Activated naive CD8-positive, alpha-beta T cell treated with anti-CD3 and anti-CD28 coated beads, Interleukin-2, amount 10 ng/mL, durations not matched to agents 7 days and 5 days (primary cell): Measurements from ENCODE around the gene ZNF267. TPM values are rescaled to one million over a fixed set of nuclear protein-coding genes. Genes with fewer than 3 reads are reported as not detected.
"Not testable (repeated sequence)": the region's sequence is repeated elsewhere in the genome, so short reads cannot be mapped to it uniquely, and the experiment has no call there.

ENCODE experiments used
- ATAC-seq: fragments of 150-1000 bp; cut with Tn5 transposase; one replicate; pipeline ENCODE4 v1.10.0; 2021; ENCODE audit warnings: low read depth, moderate library complexity
- POLR2A ChIA-PET: fragments of 350-600 bp; sonication (Branson Sonifier 250); formaldehyde crosslinking; loops from one replicate; lab custom pipeline; 2021; ENCODE audit warnings: antibody characterized with exemption; lab: Charles Lee
- DNase-seq: peaks from one replicate; pipeline ENCODE4 v3.0.0; 2021
- H3K27ac Mint-ChIP-seq: one replicate; pipeline ENCODE4 v1.8.0; 2022; ENCODE audit warnings: mild to moderate bottlenecking, mixed read lengths
- H3K27me3 Mint-ChIP-seq: one replicate; pipeline ENCODE4 v1.8.0; 2022; ENCODE audit warnings: mild to moderate bottlenecking, moderate library complexity, mixed read lengths
- H3K36me3 Mint-ChIP-seq: one replicate; pipeline ENCODE4 v1.8.0; 2021; ENCODE audit warnings: mild to moderate bottlenecking, mixed read lengths
- H3K4me1 Mint-ChIP-seq: one replicate; pipeline ENCODE4 v1.8.0; 2021; ENCODE audit warnings: mixed read lengths
- H3K4me3 Mint-ChIP-seq: one replicate; pipeline ENCODE4 v1.8.0; 2022; ENCODE audit warnings: mild to moderate bottlenecking, moderate library complexity, mixed read lengths
- H3K9me3 Mint-ChIP-seq: one replicate; pipeline ENCODE4 v1.8.0; 2021; ENCODE audit warnings: mixed read lengths
- total RNA-seq, 2 experiments: library from RNA; stranded (reverse); gene quantifications; one replicate each; pipeline ENCODE4 v1.2.3, GENCODE V29; 2021

ZNF267 gene
- 10 to 100 TPM; 60.9 to 62.6 TPM for total RNA-seq

GRCh38 chr16:31873556-31874365 is at the start of gene ZNF267:
TSS of gene ZNF267 (plus strand) at chr16:31873807. CDS start at chr16:31873967, 160 bp downstream.
- peak within 1 kb of the TSS; percentile 97 for H3K27ac Mint-ChIP-seq
- peaks cover 41% of the 10 kb centered on the region for H3K36me3 Mint-ChIP-seq
- peaks cover 63% of the 10 kb centered on the region for H3K4me1 Mint-ChIP-seq
- H3K4me3 Mint-ChIP-seq = peak within 1 kb of the TSS; percentile 91
- peaks cover 3% of the 10 kb centered on the region for H3K9me3 Mint-ChIP-seq
- no peaks in the 10 kb centered on the region for H3K27me3 Mint-ChIP-seq
- DNase-seq (peak; percentile 84), ATAC-seq (peak; percentile 66)
- POLR2A ChIA-PET = interaction anchor here (0.6 to 2.0 kb wide), 17 partner anchors 8 to 812 kb away, joined by 3 to 24 read pairs (median 4); partner anchors contain the start of genes ARMC5, FUS, PYCARD and RUSF1

- Mint-ChIP-seq H3K4me3 (no peak overlapping the region), H3K27me3 (peaks cover 2% of the 10 kb centered on the region), H3K36me3 (no peaks in the 10 kb centered on the region), H3K27ac (no peak overlapping the region), H3K9me3 (peaks cover 10% of the 10 kb centered on the region), H3K4me1 (no peaks in the 10 kb centered on the region)
- DNase-seq = no peak
- POLR2A ChIA-PET = no interaction called here
- ATAC-seq = no peak
These were observed 40.6 kb upstream of the ZNF267 start for GRCh38 chr16:31833047-31833446.

- H3K4me1 Mint-ChIP-seq, H3K27ac Mint-ChIP-seq, POLR2A ChIA-PET, ATAC-seq, H3K27me3 Mint-ChIP-seq, DNase-seq, H3K4me3 Mint-ChIP-seq, H3K36me3 Mint-ChIP-seq: not testable (repeated sequence)
- H3K9me3 Mint-ChIP-seq = peaks cover 16% of the 10 kb centered on the region
These were observed 37.2 kb upstream of the ZNF267 start for GRCh38 chr16:31836396-31836795.

GRCh38 chr16:31842864-31843263 is 30.7 kb upstream of the ZNF267 start:
- H3K4me3 Mint-ChIP-seq = no peak overlapping the region
- H3K9me3 Mint-ChIP-seq = peaks cover 25% of the 10 kb centered on the region
- no peak overlapping the region for H3K27ac Mint-ChIP-seq
- no peak for DNase-seq
- no peaks in the 10 kb centered on the region for H3K4me1 Mint-ChIP-seq
- POLR2A ChIA-PET = no interaction called here
- no peaks in the 10 kb centered on the region for H3K36me3 Mint-ChIP-seq
- H3K27me3 Mint-ChIP-seq = no peaks in the 10 kb centered on the region
- ATAC-seq = no peak

GRCh38 chr16:31848572-31848971 is 25.0 kb upstream of the ZNF267 start:
- H3K4me3 Mint-ChIP-seq, DNase-seq, H3K27ac Mint-ChIP-seq, H3K36me3 Mint-ChIP-seq, H3K27me3 Mint-ChIP-seq, ATAC-seq, H3K4me1 Mint-ChIP-seq, POLR2A ChIA-PET: not testable (repeated sequence)
- peaks cover 27% of the 10 kb centered on the region for H3K9me3 Mint-ChIP-seq

GRCh38 chr16:31853291-31853690 is 20.3 kb upstream of the ZNF267 start:
- POLR2A ChIA-PET = no interaction called here
- H3K27ac Mint-ChIP-seq = no peak overlapping the region
- ATAC-seq (no peak), DNase-seq (no peak)
- peaks cover 13% of the 10 kb centered on the region for H3K27me3 Mint-ChIP-seq
- H3K4me1 Mint-ChIP-seq = peaks cover 1% of the 10 kb centered on the region
- H3K4me3 Mint-ChIP-seq = no peak overlapping the region
- peaks cover 4% of the 10 kb centered on the region for H3K36me3 Mint-ChIP-seq
- peaks cover 17% of the 10 kb centered on the region for H3K9me3 Mint-ChIP-seq

- POLR2A ChIA-PET = no interaction called here
- no peak for DNase-seq
- Mint-ChIP-seq H3K36me3 (no peaks in the 10 kb centered on the region), H3K27me3 (peaks cover 12% of the 10 kb centered on the region), H3K27ac (no peak overlapping the region), H3K4me1 (peaks cover 15% of the 10 kb centered on the region), H3K4me3 (no peak overlapping the region), H3K9me3 (no peaks in the 10 kb centered on the region)
- ATAC-seq = no peak
These were observed 13.1 kb upstream of the ZNF267 start for GRCh38 chr16:31860508-31860907.

- ATAC-seq (no peak), DNase-seq (no peak)
- POLR2A ChIA-PET = interaction anchor here (1.4 kb wide), 1 partner anchor 12 kb away, joined by 4 read pairs; the partner anchor contains the start of gene ZNF267
- peaks cover 15% of the 10 kb centered on the region for H3K4me1 Mint-ChIP-seq
- peak overlapping the region; percentile 17 for H3K4me3 Mint-ChIP-seq
- peaks cover 4% of the 10 kb centered on the region for H3K27me3 Mint-ChIP-seq
- no peaks in the 10 kb centered on the region for H3K36me3 Mint-ChIP-seq
- H3K9me3 Mint-ChIP-seq = no peaks in the 10 kb centered on the region
- H3K27ac Mint-ChIP-seq = peak overlapping the region; percentile 50
These were observed 12.2 kb upstream of the ZNF267 start for GRCh38 chr16:31861455-31861854.

GRCh38 chr16:31862761-31863160 is 10.8 kb upstream of the ZNF267 start:
- no peak overlapping the region for H3K27ac Mint-ChIP-seq
- peaks cover 14% of the 10 kb centered on the region for H3K4me1 Mint-ChIP-seq
- H3K9me3 Mint-ChIP-seq = no peaks in the 10 kb centered on the region
- POLR2A ChIA-PET = no interaction called here
- no peaks in the 10 kb centered on the region for H3K36me3 Mint-ChIP-seq
- ATAC-seq = no peak
- no peaks in the 10 kb centered on the region for H3K27me3 Mint-ChIP-seq
- DNase-seq = no peak
- no peak overlapping the region for H3K4me3 Mint-ChIP-seq

GRCh38 chr16:31868164-31868563 is 5.4 kb upstream of the ZNF267 start:
- peaks cover 32% of the 10 kb centered on the region for H3K4me1 Mint-ChIP-seq
- H3K9me3 Mint-ChIP-seq = no peaks in the 10 kb centered on the region
- H3K4me3 Mint-ChIP-seq = peak overlapping the region; percentile 13

GRCh38 chr16:31868691-31869167 is 4.9 kb upstream of the ZNF267 start:
- H3K36me3 Mint-ChIP-seq = no peaks in the 10 kb centered on the region
- H3K27ac Mint-ChIP-seq = peak overlapping the region; percentile 89
- H3K27me3 Mint-ChIP-seq = no peaks in the 10 kb centered on the region
- DNase-seq (peak; percentile 73), ATAC-seq (peak; percentile 27)
- H3K4me3 Mint-ChIP-seq = peak overlapping the region; percentile 76
- H3K9me3 Mint-ChIP-seq = no peaks in the 10 kb centered on the region
- peaks cover 33% of the 10 kb centered on the region for H3K4me1 Mint-ChIP-seq
- POLR2A ChIA-PET = interaction anchor here (0.6 to 1.9 kb wide), 8 partner anchors 9 to 795 kb away, joined by 3 to 7 read pairs (median 4); partner anchors contain the start of genes ARMC5, PYCARD, ZNF646 and ZNF668

More at GRCh38 chr16:31868164-31868563, 5.4 kb upstream of the ZNF267 start:
- H3K27me3 Mint-ChIP-seq = no peaks in the 10 kb centered on the region
- POLR2A ChIA-PET = interaction anchor here (1.3 to 1.9 kb wide), 5 partner anchors 10 to 666 kb away, joined by 3 to 7 read pairs (median 5); partner anchors contain the start of genes ARMC5 and PYCARD
- H3K27ac Mint-ChIP-seq = no peak overlapping the region
- no peaks in the 10 kb centered on the region for H3K36me3 Mint-ChIP-seq
- ATAC-seq (no peak), DNase-seq (no peak)

- Mint-ChIP-seq H3K27ac (peak overlapping the region; percentile 89), H3K36me3 (peaks cover 3% of the 10 kb centered on the region), H3K27me3 (no peaks in the 10 kb centered on the region), H3K9me3 (no peaks in the 10 kb centered on the region), H3K4me3 (peak overlapping the region; percentile 76), H3K4me1 (peaks cover 34% of the 10 kb centered on the region)
- POLR2A ChIA-PET = interaction anchor here (0.7 to 1.9 kb wide), 10 partner anchors 8 to 873 kb away, joined by 3 to 7 read pairs (median 4); partner anchors contain the start of genes ARMC5, PYCARD, ZNF646 and ZNF668
- ATAC-seq = peak; percentile 81
- peak; percentile 53 for DNase-seq
These were observed 4.0 kb upstream of the ZNF267 start for GRCh38 chr16:31869511-31870201.

- H3K4me3 Mint-ChIP-seq = no peak overlapping the region
- POLR2A ChIA-PET = interaction anchor here (1.2 kb wide), 1 partner anchor 362 kb away, joined by 3 read pairs; the partner anchor contains the start of gene RUSF1
- H3K27ac Mint-ChIP-seq = peak overlapping the region; percentile 26
- H3K9me3 Mint-ChIP-seq = no peaks in the 10 kb centered on the region
- no peaks in the 10 kb centered on the region for H3K27me3 Mint-ChIP-seq
- no peak for DNase-seq
- peaks cover 41% of the 10 kb centered on the region for H3K4me1 Mint-ChIP-seq
- H3K36me3 Mint-ChIP-seq = peaks cover 15% of the 10 kb centered on the region
- no peak for ATAC-seq
These were observed 2.8 kb upstream of the ZNF267 start for GRCh38 chr16:31870809-31871208.
